Smooth muscle cell (in vitro differentiated cells): ENCODE data around the gene SYNDIG1. TPM values are rescaled to one million over a fixed set of nuclear protein-coding genes. Genes with fewer than 3 reads are reported as not detected.

Source experiments
- DNase-seq: peaks from one replicate; lab custom pipeline; 2025; ENCODE audit not compliant: unreplicated experiment; lab: John Stamatoyannopoulos, UW
- H2AFZ ChIP-seq: fragments of 200-600 bp; sonication (generic); 2 replicates; pipeline ENCODE4 v1.6.0; 2016; ENCODE audit warnings: antibody characterized with exemption, low read depth, mild to moderate bottlenecking
- H3F3A ChIP-seq: fragments of 200-600 bp; sonication (generic); 2 replicates; pipeline ENCODE4 v1.6.0; 2017; ENCODE audit warnings: antibody characterized with exemption, low read depth
- H3K27ac ChIP-seq: fragments of 200-600 bp; sonication (generic); 2 replicates; pipeline ENCODE4 v1.5.1; 2016; ENCODE audit warnings: low read depth, mild to moderate bottlenecking
- H3K27me3 ChIP-seq: fragments of 200-600 bp; sonication (generic); 2 replicates; pipeline ENCODE4 v1.6.1; 2016; ENCODE audit warnings: low read depth, mild to moderate bottlenecking
- H3K36me3 ChIP-seq: fragments of 200-600 bp; sonication (generic); 2 replicates; pipeline ENCODE4 v1.5.1; 2016; ENCODE audit warnings: low read depth
- H3K4me1 ChIP-seq: fragments of 200-600 bp; sonication (generic); 2 replicates; pipeline ENCODE4 v1.5.1; 2016; ENCODE audit warnings: low read depth
- H3K4me2 ChIP-seq: fragments of 200-600 bp; sonication (generic); 2 replicates; pipeline ENCODE4 v1.6.0; 2016; ENCODE audit warnings: mild to moderate bottlenecking
- H3K4me3 ChIP-seq: fragments of 200-600 bp; sonication (generic); 2 replicates; pipeline ENCODE4 v1.5.1; 2016; ENCODE audit warnings: mild to moderate bottlenecking
- H3K79me2 ChIP-seq: fragments of 200-600 bp; sonication (generic); 2 replicates; pipeline ENCODE4 v1.6.0; 2016; ENCODE audit warnings: low read depth, mild to moderate bottlenecking
- H3K9ac ChIP-seq: fragments of 200-600 bp; sonication (generic); 2 replicates; pipeline ENCODE4 v1.6.0; 2016; ENCODE audit warnings: low read depth
- H3K9me3 ChIP-seq: fragments of 200-600 bp; sonication (generic); replicated peaks from 2 replicates; pipeline ENCODE4 v1.5.1; 2016; ENCODE audit warnings: low read depth
- H4K20me1 ChIP-seq: fragments of 200-600 bp; sonication (generic); 2 replicates; pipeline ENCODE4 v1.6.0; 2016; ENCODE audit warnings: low read depth
- CTCF ChIP-seq: fragments of 200-600 bp; sonication (generic); IDR thresholded peaks from 2 replicates; pipeline ENCODE4 v1.5.1; 2017; ENCODE audit warnings: borderline replicate concordance, mild to moderate bottlenecking, antibody characterized with exemption; ENCODE audit not compliant: insufficient read depth, poor library complexity, severe bottlenecking
- WGBS: methylation state at CpG from one replicate; pipeline ENCODE4 v1.1.7; 2016; ENCODE audit warnings: low lambda C conversion rate; 5-methylcytosine and 5-hydroxymethylcytosine counted together
- polyA plus RNA-seq: library from polyadenylated mRNA; unstranded; fragments of >200 nt; fragmentation: Nextera tagmentation; extraction: Ambion mirVana; gene quantifications from 2 replicates; pipeline ENCODE4 v1.2.1, GENCODE V29; 2016
- total RNA-seq: library from RNA; depleted of rRNA; stranded (reverse); fragments of >200 nt; gene quantifications from 2 replicates; pipeline ENCODE4 v1.2.3, GENCODE V29; 2014

Gene SYNDIG1
- total and polyA plus RNA-seq, 2 experiments from 2014 or later, result 1.8 to 2.2 TPM

- H2AFZ ChIP-seq, result no peak overlapping the region
- no peaks in the 10 kb centered on the region for H3F3A ChIP-seq
- no peaks in the 10 kb centered on the region for H3K79me2 ChIP-seq
- no peaks in the 10 kb centered on the region for H3K36me3 ChIP-seq
- no peak overlapping the region for H3K9ac ChIP-seq
- no peaks in the 10 kb centered on the region for H4K20me1 ChIP-seq
- H3K27ac ChIP-seq, result no peak overlapping the region
- WGBS, result 72% methylated on average over 9 of the region's 9 CpGs
- no peaks in the 10 kb centered on the region for H3K4me1 ChIP-seq
- no peaks in the 10 kb centered on the region for H3K9me3 ChIP-seq
- no peak for DNase-seq
- H3K4me2 ChIP-seq, result no peak overlapping the region
- H3K4me3 ChIP-seq, result no peak overlapping the region
- H3K27me3 ChIP-seq, result no peaks in the 10 kb centered on the region
- no peak for TF ChIP-seq CTCF
These were observed 210.1 kb downstream of the SYNDIG1 start for GRCh38 chr20:24679448-24680047.

- 86% methylated on average over 14 of the region's 14 CpGs for WGBS
- no peak overlapping the region for H3K4me3 ChIP-seq
- H3F3A ChIP-seq, result no peaks in the 10 kb centered on the region
- no peak for DNase-seq
- H3K9ac ChIP-seq, result no peak overlapping the region
- no peaks in the 10 kb centered on the region for H3K4me1 ChIP-seq
- H3K9me3 ChIP-seq, result no peaks in the 10 kb centered on the region
- no peaks in the 10 kb centered on the region for H3K79me2 ChIP-seq
- H3K4me2 ChIP-seq, result no peak overlapping the region
- H2AFZ ChIP-seq, result no peak overlapping the region
- H3K27me3 ChIP-seq, result no peaks in the 10 kb centered on the region
- no peak for TF ChIP-seq CTCF
- H3K36me3 ChIP-seq, result no peaks in the 10 kb centered on the region
- no peaks in the 10 kb centered on the region for H4K20me1 ChIP-seq
- H3K27ac ChIP-seq, result no peak overlapping the region
These were observed 212.4 kb downstream of the SYNDIG1 start for GRCh38 chr20:24681634-24682495.

- Histone ChIP-seq H3K9ac (no peak overlapping the region), H2AFZ (no peak overlapping the region), H3F3A (no peaks in the 10 kb centered on the region), H3K4me2 (no peak overlapping the region), H3K27me3 (no peaks in the 10 kb centered on the region), H3K36me3 (no peaks in the 10 kb centered on the region), H3K4me1 (no peaks in the 10 kb centered on the region), H3K4me3 (no peak overlapping the region), H3K79me2 (no peaks in the 10 kb centered on the region), H3K9me3 (no peaks in the 10 kb centered on the region), H3K27ac (no peak overlapping the region), H4K20me1 (no peaks in the 10 kb centered on the region)
- WGBS, result 95% methylated on average over 5 of the region's 5 CpGs
- no peak for TF ChIP-seq CTCF
- DNase-seq, result no peak
These were observed 213.1 kb downstream of the SYNDIG1 start for GRCh38 chr20:24682496-24682985.
